Large intestine (tissue), 3 donors: ENCODE data around the gene NMRK1. TPM values are rescaled to one million over a fixed set of nuclear protein-coding genes. Genes with fewer than 3 reads are reported as not detected.

Experiments used
- DNase-seq, 2 donors: peaks; one replicate each; pipeline versions ENCODE4 v3.0.0 to v3.0.0-alpha.2; 2013
- H3K27ac ChIP-seq: one replicate; pipeline ENCODE4 v1.5.1; 2013; ENCODE audit warnings: low read length
- H3K27me3 ChIP-seq: 2 replicates; pipeline ENCODE4 v1.6.1; 2013; ENCODE audit warnings: low read length; ENCODE audit not compliant: control insufficient read depth, insufficient read depth
- H3K36me3 ChIP-seq: 2 replicates; pipeline ENCODE4 v1.6.1; 2013; ENCODE audit warnings: low read length; ENCODE audit not compliant: control insufficient read depth, insufficient read depth
- H3K4me1 ChIP-seq: one replicate; pipeline ENCODE4 v1.6.1; 2013; ENCODE audit warnings: low read length; ENCODE audit not compliant: control insufficient read depth, insufficient read depth
- H3K4me3 ChIP-seq: one replicate; pipeline ENCODE4 v1.5.1; 2013; ENCODE audit warnings: low read length
- H3K9me3 ChIP-seq: one replicate; pipeline ENCODE4 v1.6.1; 2013; ENCODE audit warnings: mild to moderate bottlenecking, low read depth, low read length, moderate library complexity; ENCODE audit not compliant: control insufficient read depth
- WGBS: methylation state at CpG from one replicate; pipeline ENCODE4 v1.1.5; 2013; ENCODE audit warnings: low lambda C conversion rate; ENCODE audit not compliant: insufficient coverage; 5-methylcytosine and 5-hydroxymethylcytosine counted together
- polyA plus RNA-seq: library from polyadenylated mRNA; unstranded; fragments of 120-200 nt; gene quantifications from one replicate; pipeline ENCODE4 v1.2.1, GENCODE V29; 2013

The NMRK1 gene
- polyA plus RNA-seq, 1 donor, result 39.8 TPM

DNA sequence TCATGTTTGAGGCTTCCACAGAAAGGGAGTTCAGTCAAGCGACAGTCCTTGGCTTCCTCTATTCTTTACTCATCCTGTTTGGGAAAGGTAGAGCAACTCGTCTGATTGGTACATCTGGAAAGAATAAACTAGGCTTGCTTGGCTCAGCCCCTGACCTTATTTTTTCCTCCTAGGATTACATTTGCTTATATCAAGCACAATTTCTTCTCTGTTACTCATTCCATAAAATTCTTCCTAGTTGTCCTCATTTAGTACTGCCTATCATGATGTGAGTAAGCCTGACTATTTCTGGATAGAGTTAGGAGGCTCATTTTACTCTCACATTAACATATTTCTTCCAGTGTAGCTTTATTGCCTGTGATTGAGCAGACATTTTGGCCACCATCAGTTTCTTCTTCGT is 48.9 kb downstream of the NMRK1 start:
- no CpG with 5 or more reads among the region's 3 CpGs for WGBS
- DNase-seq, result no peak
- Histone ChIP-seq H3K27ac (no peak overlapping the region), H3K36me3 (no peaks in the 10 kb centered on the region), H3K27me3 (no peaks in the 10 kb centered on the region), H3K9me3 (no peaks in the 10 kb centered on the region), H3K4me3 (no peak overlapping the region), H3K4me1 (no peaks in the 10 kb centered on the region)

DNA sequence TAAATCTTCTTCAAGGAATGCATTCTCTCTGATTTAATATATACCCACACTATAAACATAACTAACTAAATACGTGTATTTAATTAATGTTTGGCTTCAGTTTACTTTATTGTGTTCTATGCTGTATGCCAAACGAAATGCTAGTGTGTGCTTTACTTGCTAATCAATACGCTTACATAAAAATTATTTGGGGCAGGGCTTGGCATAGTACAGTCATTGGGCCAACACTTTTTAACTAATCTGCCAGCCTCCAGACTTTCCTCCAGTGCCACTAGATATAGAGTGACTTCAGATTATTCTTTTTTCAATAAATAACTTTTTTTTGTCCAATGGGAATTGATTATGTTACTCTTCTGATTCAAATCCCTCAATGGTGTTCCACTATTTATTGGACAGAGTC is 51.2 kb downstream of the NMRK1 start:
- no peaks in the 10 kb centered on the region for H3K27me3 ChIP-seq
- no peaks in the 10 kb centered on the region for H3K36me3 ChIP-seq
- 100% methylated on average over 2 of the region's 3 CpGs for WGBS
- H3K9me3 ChIP-seq, result no peaks in the 10 kb centered on the region
- H3K27ac ChIP-seq, result no peak overlapping the region
- no peak overlapping the region for H3K4me3 ChIP-seq
- no peaks in the 10 kb centered on the region for H3K4me1 ChIP-seq
- DNase-seq, result no peak

DNA sequence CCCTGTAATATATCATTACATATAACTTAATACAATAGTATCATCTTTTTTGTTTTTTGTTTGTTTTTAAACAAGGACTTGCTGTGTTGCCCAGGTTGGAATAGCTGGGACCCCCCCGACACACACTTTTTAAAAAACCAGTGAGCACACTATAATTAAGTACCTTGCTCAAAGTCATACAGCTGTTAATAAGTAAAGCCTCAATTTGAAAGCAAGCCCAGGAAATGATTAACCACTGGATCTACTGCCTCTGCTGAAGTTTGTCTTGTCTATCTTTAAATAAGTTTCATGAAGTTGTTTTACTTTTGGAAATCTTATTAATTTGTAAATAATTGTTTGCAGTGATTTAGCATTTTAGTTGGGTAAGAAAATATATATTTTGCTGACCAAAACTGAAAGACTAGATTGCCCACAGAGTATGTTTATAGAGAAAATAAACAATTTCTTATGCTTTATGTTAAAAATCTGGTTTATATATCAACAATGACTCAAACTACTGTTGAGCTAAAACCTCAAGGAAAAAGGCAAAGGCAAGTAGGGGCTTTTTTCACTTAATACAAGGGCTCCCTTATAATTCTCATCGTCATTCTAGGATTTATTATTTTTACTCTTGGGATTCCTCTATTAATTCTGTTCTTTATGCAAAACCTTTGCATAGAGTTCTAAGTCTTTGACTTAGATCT is 54.0 kb downstream of the NMRK1 start:
- 67% methylated on average over 1 of the region's 2 CpGs for WGBS

DNA sequence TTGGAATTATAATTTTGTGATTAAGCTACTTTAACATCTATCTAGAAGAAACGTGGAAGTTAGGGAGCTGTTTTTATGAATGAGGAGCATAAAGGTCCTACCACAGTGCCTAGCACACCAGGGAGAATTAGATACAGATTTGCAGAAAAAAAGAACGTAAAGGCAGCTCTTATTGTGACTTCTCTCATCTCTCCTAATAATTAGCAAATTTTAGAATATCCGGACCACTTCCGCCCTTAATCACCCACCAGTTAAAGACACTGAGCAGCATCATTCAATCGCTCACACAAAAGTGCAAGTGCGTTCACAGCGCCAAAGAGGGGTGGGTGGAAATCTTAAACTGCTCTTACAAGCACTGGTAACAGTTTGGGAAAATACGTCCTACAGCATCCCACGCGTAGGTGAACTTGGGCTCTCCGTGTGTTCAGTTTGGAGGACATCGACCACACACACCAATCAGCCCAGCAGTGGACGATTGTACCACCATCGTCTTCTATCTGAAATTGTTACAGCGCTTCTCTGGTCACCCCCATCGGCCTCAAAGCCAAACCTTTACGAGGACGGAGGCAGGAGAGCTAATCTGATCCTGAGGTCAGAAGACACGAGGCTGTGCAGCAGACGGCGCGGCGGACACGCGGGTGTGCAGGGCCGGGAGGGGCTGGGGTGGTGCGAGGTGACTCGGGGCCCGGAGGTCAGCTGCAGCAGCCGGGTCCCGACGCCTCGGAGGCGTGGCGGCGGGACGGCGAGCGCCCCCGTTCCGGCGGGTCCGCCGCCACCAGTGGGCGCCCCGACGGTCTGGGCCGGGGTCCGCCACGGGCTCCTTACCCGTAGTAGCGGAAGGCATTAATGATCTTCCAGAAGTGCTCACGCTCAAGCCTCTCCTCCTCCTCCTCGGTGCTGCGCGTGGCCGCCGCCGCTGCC is 60.5 kb downstream of the NMRK1 start:
- peaks cover 2% of the 10 kb centered on the region for H3K4me1 ChIP-seq
- H3K27ac ChIP-seq, result peak overlapping the region; percentile 67
- H3K27me3 ChIP-seq, result no peaks in the 10 kb centered on the region
- H3K4me3 ChIP-seq, result peak overlapping the region; percentile 53
- H3K36me3 ChIP-seq, result no peaks in the 10 kb centered on the region
- no peaks in the 10 kb centered on the region for H3K9me3 ChIP-seq
- DNase-seq, result peak; percentile 68 to 87
- WGBS, result 0% methylated on average over 2 of the region's 59 CpGs

More for the DNA sequence above, 54.0 kb downstream of the NMRK1 start:
- peak in 1 of 2 donors; percentile 46 for DNase-seq
- Histone ChIP-seq H3K4me3 (no peak overlapping the region), H3K9me3 (no peaks in the 10 kb centered on the region), H3K36me3 (no peaks in the 10 kb centered on the region), H3K27ac (no peak overlapping the region), H3K27me3 (no peaks in the 10 kb centered on the region), H3K4me1 (no peaks in the 10 kb centered on the region)

DNA sequence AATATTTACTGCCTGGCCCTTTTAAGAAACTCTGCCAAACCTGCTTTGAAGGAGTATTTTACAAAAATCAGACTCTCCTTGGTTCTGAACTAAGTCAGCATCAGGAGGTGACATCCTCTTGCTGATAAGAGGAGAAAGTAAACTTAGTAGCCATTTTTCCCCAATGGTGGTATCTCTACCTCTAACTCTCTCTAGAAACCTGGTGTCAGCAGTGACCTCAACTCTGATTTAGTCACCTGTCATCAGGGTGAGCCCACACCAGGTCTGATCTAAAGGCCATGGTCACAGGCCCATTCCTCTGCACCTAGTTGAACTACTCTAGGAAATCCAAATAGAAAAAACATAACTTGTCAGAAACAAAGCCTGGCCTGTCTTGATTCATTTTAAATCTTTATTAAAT is 64.1 kb downstream of the NMRK1 start:
- H3K27ac ChIP-seq, result no peak overlapping the region
- H3K27me3 ChIP-seq, result no peaks in the 10 kb centered on the region
- H3K4me1 ChIP-seq, result peaks cover 2% of the 10 kb centered on the region
- no peaks in the 10 kb centered on the region for H3K9me3 ChIP-seq
- H3K4me3 ChIP-seq, result no peak overlapping the region
- no peak for DNase-seq
- no peaks in the 10 kb centered on the region for H3K36me3 ChIP-seq

DNA sequence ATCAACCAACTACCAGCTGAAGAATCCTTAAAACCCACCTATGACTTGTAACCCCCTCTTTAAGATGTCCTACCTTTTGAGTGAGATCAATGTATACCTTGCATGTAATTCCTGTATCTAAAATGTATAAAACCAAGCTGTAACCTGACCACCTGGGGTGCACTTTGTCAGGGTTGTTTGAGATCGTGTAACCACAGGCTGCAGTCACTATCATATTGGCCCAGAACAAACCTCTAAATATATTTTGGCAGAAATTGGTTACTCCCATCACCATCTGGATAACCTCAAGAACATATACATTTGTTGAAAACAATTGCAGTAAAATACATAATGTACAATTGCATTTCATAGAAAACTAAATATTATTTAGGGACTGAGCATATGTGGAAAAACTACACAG is 68.3 kb downstream of the NMRK1 start:
- H3K27me3 ChIP-seq, result no peaks in the 10 kb centered on the region
- H3K4me3 ChIP-seq, result no peak overlapping the region
- H3K27ac ChIP-seq, result no peak overlapping the region
- H3K4me1 ChIP-seq, result peaks cover 2% of the 10 kb centered on the region
- no peaks in the 10 kb centered on the region for H3K9me3 ChIP-seq
- no CpG with 5 or more reads among the region's 1 CpG for WGBS
- DNase-seq, result no peak
- H3K36me3 ChIP-seq, result no peaks in the 10 kb centered on the region

DNA sequence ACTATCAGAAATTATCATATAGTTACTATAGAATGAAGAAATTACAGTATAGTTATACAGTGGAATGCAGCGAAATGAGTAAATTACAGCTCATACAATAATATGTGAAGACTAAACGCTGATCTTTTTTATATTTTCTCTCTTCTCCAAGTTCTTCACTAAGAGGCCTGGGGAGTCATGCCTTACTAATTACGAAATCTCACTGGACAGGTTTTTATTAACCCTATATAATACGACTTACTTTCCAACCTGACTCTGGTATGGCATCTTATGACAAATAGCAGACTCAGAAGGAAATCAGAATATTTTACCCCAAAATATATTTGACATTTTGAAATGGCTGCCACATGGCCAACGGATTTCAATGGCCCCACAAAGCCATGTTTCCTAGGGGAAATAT is 68.9 kb downstream of the NMRK1 start:
- no peaks in the 10 kb centered on the region for H3K36me3 ChIP-seq
- H3K27me3 ChIP-seq, result no peaks in the 10 kb centered on the region
- WGBS, result 92% methylated on average over 3 of the region's 5 CpGs
- no peaks in the 10 kb centered on the region for H3K9me3 ChIP-seq
- no peaks in the 10 kb centered on the region for H3K4me1 ChIP-seq
- no peak overlapping the region for H3K4me3 ChIP-seq
- no peak overlapping the region for H3K27ac ChIP-seq
- DNase-seq, result no peak

DNA sequence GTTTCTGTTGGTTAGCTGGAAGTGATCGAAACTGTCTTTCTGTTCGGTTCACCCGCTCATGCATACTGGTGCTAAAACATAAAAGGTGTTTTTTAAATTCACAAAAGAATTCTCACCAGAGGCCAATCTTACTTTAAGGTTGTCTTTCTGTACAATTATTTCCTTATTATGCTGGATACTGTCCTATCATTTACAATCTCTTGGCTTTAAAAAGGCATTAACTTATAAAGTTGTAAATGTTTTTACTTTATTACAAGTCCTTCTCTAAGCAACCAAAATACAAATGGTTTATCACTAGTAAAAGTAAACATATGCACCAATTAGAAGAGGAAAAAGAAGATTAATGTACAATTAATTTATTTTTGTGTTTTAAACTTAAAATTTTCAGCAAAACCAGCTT is 70.6 kb downstream of the NMRK1 start:
- no peak for DNase-seq
- no peaks in the 10 kb centered on the region for H3K36me3 ChIP-seq

DNA sequence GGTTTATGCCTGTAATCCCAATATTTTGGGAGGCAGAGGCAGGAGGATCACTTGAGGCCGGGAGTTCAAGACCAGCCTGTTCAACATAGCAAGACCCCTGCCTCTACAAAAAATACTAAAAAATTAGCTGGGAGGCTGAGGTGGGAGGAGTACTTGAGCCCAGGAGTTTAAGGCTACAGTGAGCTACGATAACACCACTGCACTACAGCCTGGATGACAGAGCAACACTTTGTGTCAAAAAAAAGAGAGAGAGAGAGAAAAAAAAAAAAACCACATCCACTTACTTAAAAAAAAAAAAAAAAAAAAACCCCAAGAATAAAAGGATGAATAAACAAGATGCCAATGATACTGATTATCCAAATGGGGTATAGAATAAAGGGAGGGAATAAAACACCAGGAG is 74.2 kb downstream of the NMRK1 start:
- WGBS, result no CpG with 5 or more reads among the region's 2 CpGs
- H3K4me1 ChIP-seq, result no peaks in the 10 kb centered on the region
- no peak for DNase-seq
- H3K9me3 ChIP-seq, result no peaks in the 10 kb centered on the region
- H3K27ac ChIP-seq, result no peak overlapping the region
- no peaks in the 10 kb centered on the region for H3K27me3 ChIP-seq
- no peak overlapping the region for H3K4me3 ChIP-seq
- peaks cover 10% of the 10 kb centered on the region for H3K36me3 ChIP-seq

More for the DNA sequence above, 70.6 kb downstream of the NMRK1 start:
- Histone ChIP-seq H3K4me3 (no peak overlapping the region), H3K4me1 (no peaks in the 10 kb centered on the region), H3K27ac (no peak overlapping the region), H3K27me3 (no peaks in the 10 kb centered on the region), H3K9me3 (no peaks in the 10 kb centered on the region)
- no CpG with 5 or more reads among the region's 3 CpGs for WGBS
